HG03354 (cell line): ENCODE measurements around the gene PGM5.

Source experiments
- ATAC-seq: cut with Tn5 transposase; IDR thresholded peaks from one replicate; pipeline ENCODE4 v1.9.1; 2021; ENCODE audit warnings: mild to moderate bottlenecking; ENCODE audit not compliant: unreplicated experiment, poor library complexity, severe bottlenecking

The PGM5 gene

GRCh38 chr9:68515326-68516017, 159.1 kb downstream of the PGM5 start:
- ATAC-seq, result no peak

DNA sequence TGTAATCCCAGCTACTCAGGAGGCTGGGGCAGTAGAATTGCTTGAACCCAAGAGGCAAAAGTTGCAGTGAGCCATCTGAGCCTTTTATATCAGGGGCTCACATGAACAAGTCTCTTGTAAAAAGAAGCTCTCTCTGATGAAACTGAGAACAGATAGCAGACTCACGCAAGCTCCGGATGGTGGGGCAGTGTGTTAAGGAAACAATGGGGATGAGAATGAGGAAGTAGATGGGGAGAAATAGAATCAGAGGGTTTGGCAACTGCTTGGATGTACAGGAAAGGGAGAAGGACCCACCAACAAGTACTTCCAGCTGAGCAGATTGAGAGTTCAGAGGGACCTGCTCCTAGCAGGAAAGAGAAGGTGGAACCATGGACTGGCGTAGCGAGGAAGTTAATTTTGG, 165.7 kb downstream of the PGM5 start:
- no peak for ATAC-seq

DNA sequence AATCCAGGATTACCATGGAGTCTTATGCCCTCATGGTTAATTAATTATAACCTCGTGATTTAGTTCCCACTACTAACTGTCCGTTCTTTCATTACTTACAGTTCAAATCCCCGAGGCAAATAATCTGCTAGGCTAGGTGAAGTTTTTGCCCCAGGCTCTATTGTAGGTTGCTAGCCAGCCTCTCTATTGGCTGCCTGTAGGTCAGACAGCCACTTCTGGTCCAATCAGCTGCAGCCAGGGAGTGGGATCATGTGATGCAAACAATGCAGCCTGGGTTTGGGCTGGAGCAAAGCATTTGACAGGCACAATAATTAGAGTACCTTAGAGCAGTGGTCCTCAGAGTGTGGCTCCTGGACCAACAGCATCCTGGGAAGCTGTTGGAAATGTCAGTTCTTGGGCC, 166.5 kb downstream of the PGM5 start:
- ATAC-seq, result no peak

GRCh38 chr9:68523367-68523936, 167.0 kb downstream of the PGM5 start:
- no peak for ATAC-seq

DNA sequence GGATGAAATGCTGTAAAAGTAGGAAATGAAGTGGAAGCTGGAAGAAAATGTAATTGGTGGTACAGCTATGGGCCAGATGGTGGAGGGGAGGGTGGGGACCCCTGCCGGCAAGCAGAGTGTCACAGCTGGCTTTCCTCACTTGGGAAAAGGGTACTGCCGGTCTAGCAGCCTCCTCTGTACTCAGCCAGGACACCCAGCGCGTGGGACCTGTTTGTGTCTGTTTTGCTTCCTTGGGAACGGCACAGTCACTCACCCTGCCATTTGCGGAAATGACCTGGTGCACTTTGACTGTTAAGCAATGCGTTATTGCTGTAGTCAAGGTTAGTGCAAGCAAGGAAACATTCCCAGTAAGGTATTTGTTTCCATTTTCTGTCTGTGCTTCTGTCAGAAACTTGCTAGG, 174.2 kb downstream of the PGM5 start:
- ATAC-seq, result no peak

DNA sequence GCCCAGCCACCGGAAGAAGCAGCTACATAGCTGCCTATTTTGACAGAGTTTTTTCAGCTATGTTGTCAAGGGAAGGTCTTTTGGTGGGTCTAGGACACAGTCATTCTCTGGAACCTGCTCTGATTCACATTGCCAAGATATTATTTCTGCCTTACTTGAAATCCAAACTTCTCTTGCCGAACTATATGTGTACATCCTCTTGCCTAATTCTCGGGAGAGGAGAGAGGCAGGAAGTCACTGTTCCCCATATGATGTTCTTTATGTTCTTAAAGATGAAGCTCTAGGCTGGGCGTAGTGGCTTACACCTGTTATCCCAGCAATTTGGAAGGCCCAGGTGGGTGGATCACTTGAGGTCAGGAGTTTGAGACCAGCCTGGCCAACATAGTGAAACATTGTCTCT, 175.7 kb downstream of the PGM5 start:
- ATAC-seq, result no peak

DNA sequence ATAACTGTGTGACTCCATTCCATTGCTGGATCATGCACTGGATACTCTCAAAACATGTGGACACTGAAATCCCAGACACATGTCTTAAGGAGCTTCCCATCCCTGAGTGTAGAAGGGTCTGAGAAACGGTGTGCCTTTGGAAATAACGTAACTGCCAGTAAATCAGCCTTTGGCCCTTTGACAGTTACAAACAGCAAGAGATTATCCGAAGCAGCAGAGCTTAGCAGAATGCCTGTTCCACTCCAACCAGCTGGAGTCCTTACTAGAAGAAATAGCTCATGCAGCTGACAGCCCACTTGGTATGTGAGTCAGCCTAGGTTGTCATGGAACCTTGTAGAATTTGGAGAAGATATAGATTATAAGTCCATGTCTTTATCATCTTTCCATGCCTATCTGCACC, 177.3 kb downstream of the PGM5 start:
- ATAC-seq, result no peak

DNA sequence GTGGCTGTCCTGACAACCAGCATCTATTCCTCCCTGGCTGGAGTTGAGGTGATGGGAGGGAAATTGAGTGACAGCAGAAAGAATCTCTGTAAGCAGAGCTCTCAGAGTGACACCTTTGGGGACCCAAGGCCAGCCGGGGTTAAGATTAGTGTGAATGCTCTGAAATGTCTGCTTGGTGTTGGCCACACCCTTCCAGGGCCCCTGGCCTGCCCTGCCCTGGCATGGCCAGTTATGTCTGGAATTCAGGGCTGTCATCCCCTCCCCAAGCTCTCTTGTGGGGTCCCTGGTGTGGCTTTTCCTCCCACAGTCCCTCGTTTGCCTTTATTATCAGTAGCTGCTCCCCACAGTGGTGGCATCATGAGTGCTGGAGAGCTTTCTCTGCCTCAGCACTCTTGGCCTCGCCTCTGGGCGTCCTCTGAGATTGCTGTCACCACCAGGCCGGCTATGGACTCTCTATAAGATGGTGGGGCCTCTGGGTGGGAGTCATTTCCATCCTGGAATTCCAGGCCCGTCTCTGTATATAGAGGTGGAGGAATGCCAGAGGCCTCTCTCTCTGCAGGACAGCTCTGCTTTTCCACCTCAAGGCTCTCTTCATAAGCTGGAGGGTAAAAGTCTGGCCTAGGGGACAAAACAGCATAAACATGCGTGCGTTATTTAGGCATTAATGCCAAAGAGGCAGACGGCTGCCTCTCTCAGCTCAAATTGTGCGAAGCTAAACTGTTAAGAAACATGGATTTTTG, 180.6 kb downstream of the PGM5 start:
- no peak for ATAC-seq

GRCh38 chr9:68537616-68537880, 181.1 kb downstream of the PGM5 start:
- no peak for ATAC-seq

- ATAC-seq, result no peak
These were observed 181.8 kb downstream of the PGM5 start for GRCh38 chr9:68538200-68538599.

DNA sequence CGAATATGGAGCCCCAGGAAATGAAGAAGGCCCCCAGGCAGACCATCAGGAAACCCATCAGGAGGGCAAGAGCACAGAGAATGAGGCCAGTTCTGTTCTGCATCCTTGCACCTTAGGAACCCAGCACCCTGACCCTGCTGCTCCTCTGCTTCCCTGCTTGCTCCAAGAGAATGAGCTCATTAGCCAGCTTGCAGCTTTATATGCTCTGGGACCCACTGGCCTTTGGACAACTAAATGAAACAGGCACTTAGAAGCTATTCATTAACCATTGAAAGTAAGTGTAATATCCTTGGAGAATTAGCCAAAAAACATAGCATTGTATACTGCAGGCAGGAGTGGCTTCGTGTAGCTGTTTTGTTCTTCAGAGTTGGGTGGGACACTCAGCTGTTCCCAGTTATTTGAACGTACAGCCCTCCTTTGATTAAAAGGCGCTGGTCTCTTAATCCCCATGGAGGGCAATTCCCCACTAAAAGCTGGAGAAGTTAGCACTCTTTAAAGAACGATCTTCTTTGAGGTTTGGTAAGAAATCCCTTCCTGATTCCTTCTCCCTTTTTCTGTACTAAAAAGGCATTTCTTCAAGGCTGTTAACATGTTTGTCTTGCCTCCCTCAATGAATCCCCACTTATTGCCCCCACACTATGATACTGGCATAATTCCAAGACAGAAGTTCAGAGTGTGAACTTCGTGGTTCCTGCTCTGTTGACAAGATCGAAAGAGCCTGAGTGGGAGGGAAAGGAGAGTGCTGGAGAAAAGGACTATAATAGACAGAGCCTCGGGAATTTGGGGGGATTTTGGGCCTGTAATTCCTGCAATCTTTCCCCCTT, 184.5 kb downstream of the PGM5 start, which contains the start of gene TMEM252:
Gene TMEM252 (minus strand): TSS at position 172 of the 824 bp plus-strand sequence. CDS start 69 bp downstream, at position 103.
- no peak for ATAC-seq

GRCh38 chr9:68541568-68541967, 185.2 kb downstream of the PGM5 start:
- no peak for ATAC-seq

DNA sequence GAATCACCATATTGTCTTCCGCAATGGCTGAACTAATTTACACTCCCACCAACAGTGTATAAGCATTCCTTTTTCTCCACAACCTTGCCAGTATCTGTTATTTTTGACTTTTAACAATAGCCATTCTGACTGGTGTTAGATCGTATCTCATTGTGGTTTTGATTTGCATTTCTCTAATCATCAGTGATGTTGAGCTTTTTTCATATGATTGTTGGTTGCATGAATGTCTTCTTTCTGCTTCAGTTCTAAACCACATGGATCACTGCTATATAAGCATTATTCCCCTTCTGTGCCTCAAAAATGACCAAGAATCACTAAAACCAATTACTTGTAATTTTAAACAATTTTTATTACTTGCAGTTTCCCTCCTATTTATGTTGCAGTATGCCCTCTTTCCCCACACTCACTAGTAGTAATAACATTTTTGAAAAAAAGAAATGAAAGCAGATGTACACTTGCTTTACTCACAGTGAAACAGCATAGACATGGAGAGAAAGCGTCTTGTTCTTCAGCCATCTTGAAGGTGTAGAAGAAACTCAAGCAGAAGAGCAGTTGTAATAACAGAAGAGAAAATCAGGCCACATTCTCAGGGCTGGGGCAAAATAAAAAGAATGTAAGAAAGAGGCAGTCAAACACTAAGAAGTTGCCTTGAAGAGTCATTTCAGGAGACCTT, 188.8 kb downstream of the PGM5 start:
- peak; percentile 41 for ATAC-seq

DNA sequence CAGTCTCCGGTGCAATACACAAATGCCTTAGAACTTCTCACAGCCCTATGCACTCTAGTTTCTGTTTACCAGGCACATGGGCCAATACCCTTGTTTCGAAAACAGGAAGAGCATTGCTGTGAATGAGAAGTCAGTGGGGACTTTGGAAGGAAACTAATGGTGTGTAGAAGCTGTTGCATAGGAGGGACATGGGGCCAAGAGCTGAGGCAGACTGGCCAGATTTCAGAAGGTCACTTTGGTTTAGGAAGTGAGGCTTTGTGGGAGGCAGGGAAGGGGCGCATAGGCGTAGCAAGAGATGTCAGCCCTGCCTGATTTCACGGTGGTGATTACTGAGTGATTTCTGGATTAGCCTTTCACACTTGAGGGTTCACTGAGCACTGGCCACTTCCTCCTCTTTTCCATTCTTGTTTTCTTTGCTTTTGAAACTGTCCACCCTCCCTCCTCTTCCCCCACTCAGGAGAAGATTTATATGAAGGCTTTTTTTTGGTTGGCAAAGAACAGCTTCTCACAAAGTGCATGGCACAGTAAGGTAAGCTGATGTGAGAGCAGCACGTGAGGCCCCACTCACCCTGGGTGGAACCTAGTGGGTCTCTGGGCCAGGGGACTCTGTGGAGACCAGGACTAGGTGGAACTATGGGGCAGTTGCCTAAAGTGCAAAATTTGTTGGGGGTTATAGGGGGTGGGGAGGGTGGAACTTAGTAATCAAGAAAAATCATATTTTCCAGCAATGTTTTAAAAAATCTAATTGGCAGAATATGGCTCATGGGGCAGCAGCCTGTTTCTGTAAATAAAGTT, 190.4 kb downstream of the PGM5 start:
- ATAC-seq, result peak; percentile 90

- no peak for ATAC-seq
These were observed 191.0 kb downstream of the PGM5 start for GRCh38 chr9:68547417-68547816.

DNA sequence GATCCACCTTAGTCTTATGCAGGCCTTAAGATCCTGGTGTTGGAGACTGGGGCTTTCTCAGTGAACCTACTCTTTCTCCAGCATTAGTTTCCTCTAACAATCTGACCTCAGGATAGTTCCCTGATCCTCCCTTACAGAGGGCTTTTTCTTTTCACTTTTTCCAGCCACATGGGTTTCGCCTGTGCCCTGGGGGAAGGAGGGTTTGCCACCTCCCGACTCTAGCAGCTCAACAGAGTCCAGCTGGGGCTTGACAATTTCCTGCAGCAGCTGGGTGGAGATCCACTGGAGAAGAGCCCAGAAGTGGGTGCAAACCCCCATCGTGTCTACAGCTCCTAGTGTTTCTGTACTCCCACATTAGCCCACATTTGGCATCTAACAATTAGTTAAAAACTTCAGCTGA, 191.8 kb downstream of the PGM5 start:
- ATAC-seq, result no peak

DNA sequence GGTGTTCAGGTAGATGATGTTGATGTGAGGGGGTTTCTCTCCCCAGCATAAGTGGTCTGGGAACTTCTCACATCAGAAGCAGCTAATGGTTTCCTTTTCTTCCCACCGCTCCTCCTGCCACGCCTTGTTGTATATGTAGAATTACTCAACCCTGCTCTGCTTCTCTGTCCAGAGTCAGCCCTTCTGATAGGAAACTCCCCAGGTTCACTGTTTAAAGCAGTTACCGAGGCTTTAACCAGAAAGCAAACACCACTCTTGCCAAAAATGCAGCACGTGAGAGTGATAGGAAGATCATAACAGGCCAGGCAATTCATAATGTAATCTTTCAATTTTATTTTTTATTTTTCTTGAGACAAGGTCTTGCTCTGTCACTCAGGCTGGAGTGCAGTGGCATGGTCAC, 194.8 kb downstream of the PGM5 start:
- ATAC-seq, result no peak

DNA sequence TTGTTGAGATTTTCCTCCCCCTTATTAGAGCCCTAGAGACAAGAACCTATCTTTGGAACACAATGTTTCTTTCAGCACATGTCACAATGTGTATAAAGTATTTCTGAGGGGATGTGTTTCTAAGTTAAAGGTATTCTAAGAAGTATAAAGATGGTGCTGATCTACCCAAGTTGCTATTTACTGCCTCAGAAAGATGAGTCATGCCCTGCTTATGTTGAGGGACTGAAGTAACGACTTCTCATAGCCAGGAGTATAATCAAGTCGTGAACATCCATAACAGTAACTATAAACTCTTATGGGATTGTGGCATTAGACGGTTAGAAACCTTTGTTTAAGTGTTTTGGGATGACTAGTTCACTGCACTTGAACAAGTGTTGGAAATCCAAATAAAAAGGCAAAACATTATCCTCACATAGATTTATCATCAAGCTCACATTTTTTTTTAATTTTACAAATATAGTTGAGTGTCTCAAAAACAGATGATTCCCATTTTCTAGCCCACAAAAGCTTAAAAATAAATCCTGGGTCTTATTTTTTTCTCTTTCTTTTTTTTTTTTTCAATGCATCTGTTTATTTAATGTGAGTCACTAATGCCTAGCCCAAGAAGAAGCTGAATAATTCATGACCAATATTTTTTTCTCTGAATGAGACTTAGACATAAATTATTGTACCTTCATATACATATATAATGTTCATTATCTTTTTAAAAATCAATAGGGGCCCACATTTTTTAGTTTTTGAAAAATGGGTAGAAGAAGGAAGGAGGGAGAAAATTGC, 196.5 kb downstream of the PGM5 start:
- ATAC-seq, result no peak
